NCI-H128 (cell line): ENCODE results near the gene GRK4.
"Not testable (repeated sequence)": the region's sequence is repeated elsewhere in the genome, so short reads cannot be mapped to it uniquely, and the experiment has no call there.

ENCODE experiments used
- DNase-seq: peaks from one replicate; lab custom pipeline; 2025; ENCODE audit not compliant: unreplicated experiment; lab: John Stamatoyannopoulos, UW

Gene GRK4

GRCh38 chr4:2941138-2942036, 22.0 kb upstream of the GRK4 start:
- DNase-seq, result no peak

- no peak for DNase-seq
These were observed 21.3 kb upstream of the GRK4 start for GRCh38 chr4:2942037-2942531.

GRCh38 chr4:2942532-2943363, 20.6 kb upstream of the GRK4 start:
- no peak for DNase-seq

- DNase-seq, result no peak
These were observed 19.8 kb upstream of the GRK4 start for GRCh38 chr4:2943364-2944090.

GRCh38 chr4:2944091-2944482, 19.3 kb upstream of the GRK4 start:
- no peak for DNase-seq

- no peak for DNase-seq
These were observed 18.5 kb upstream of the GRK4 start for GRCh38 chr4:2944586-2945526.

- not testable (repeated sequence) for DNase-seq
These were observed 17.5 kb upstream of the GRK4 start for GRCh38 chr4:2945619-2946604.

- no peak for DNase-seq
These were observed 16.4 kb upstream of the GRK4 start for GRCh38 chr4:2946812-2947600.

GRCh38 chr4:2947926-2948325, 15.4 kb upstream of the GRK4 start:
- DNase-seq, result no peak

- no peak for DNase-seq
These were observed 14.2 kb upstream of the GRK4 start for GRCh38 chr4:2948895-2949781.

GRCh38 chr4:2949782-2950125, 13.6 kb upstream of the GRK4 start:
- DNase-seq, result no peak

- DNase-seq, result no peak
These were observed 13.0 kb upstream of the GRK4 start for GRCh38 chr4:2950221-2950989.

GRCh38 chr4:2953496-2953895, 9.9 kb upstream of the GRK4 start:
- no peak for DNase-seq

- DNase-seq, result no peak
These were observed 8.8 kb upstream of the GRK4 start for GRCh38 chr4:2954358-2955185.

GRCh38 chr4:2955186-2956044, 8.0 kb upstream of the GRK4 start:
- not testable (repeated sequence) for DNase-seq
